ENCODE measurements around the gene TUBB3. TPM values are rescaled to one million over a fixed set of nuclear protein-coding genes. Genes with fewer than 3 reads are reported as not detected.

The TUBB3 gene
- total RNA-seq, 4 donors from 2014 or later: 5.3 to 11.8 (median 9.1) TPM

DNA sequence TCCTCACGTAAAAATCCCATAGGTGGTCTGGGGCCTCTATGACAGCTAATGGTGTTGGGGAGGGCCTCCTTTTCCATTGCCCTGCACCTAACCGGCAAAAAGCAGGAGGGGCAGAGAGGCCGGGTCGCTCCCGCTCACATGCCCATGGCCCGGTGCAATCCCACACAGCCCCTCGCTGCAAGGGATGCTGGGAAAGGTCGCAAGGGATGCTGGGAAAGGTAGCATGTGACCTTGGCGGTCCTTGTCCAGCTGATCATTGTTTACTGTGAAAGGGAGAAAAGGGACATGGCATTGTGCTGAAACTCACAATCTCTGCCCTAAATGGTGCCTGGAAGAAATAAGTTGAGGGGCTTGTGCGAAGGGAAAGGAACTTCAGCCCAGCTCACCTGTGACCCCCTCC, 35.5 kb downstream of the TUBB3 start:
- Histone ChIP-seq H3K4me1 (no peaks in the 10 kb centered on the region), H3K27ac (no peak overlapping the region), H3K36me3 (peaks cover 0 to 96% of the 10 kb centered on the region in 2 donors), H3K9me3 (no peaks in the 10 kb centered on the region), H3K4me3 (no peak overlapping the region), H3K27me3 (no peaks in the 10 kb centered on the region)
- 100% methylated on average over 1 of the region's 10 CpGs for WGBS, 2 donors (ENCODE audit: low coverage in 1 of 2)
- no peak for ATAC-seq
- no peak for TF ChIP-seq POLR2AphosphoS5 (IDR thresholded peaks at IDR 0.05)
- TF ChIP-seq EP300 (IDR thresholded peaks at IDR 0.05): no peak
- TF ChIP-seq CTCF (IDR thresholded peaks at IDR 0.05): no peak

- Histone ChIP-seq H3K4me1 (no peaks in the 10 kb centered on the region), H3K27ac (no peak overlapping the region), H3K27me3 (no peaks in the 10 kb centered on the region), H3K9me3 (no peaks in the 10 kb centered on the region), H3K4me3 (no peak overlapping the region), H3K36me3 (peaks cover 0 to 97% of the 10 kb centered on the region in 2 donors)
- TF ChIP-seq POLR2AphosphoS5 (IDR thresholded peaks at IDR 0.05) (no peak), POLR2A (IDR thresholded peaks at IDR 0.05) (no peak), EP300 (IDR thresholded peaks at IDR 0.05) (no peak), CTCF (IDR thresholded peaks at IDR 0.05) (no peak)
- ATAC-seq: no peak
- WGBS, 2 donors (ENCODE audit: low coverage in 1 of 2): 70% methylated on average over 2 to 4 of the region's 13 CpGs
These were observed 37.8 kb downstream of the TUBB3 start for GRCh38 chr16:89960966-89961365.

GRCh38 chr16:89961920-89962319, 38.8 kb downstream of the TUBB3 start:
- WGBS, 2 donors (ENCODE audit: low coverage in 1 of 2): no CpG with 5 or more reads among the region's 23 CpGs
- peaks cover 0 to 94% of the 10 kb centered on the region in 2 donors for H3K36me3 ChIP-seq

GRCh38 chr16:89962754-89963498, 39.8 kb downstream of the TUBB3 start:
- 95 to 100% methylated on average over 2 of the region's 26 CpGs for WGBS, 2 donors (ENCODE audit: low coverage in 1 of 2)
- no peaks in the 10 kb centered on the region for H3K9me3 ChIP-seq
- H3K27me3 ChIP-seq: no peaks in the 10 kb centered on the region
- peaks cover 0 to 93% of the 10 kb centered on the region in 2 donors for H3K36me3 ChIP-seq
- H3K4me3 ChIP-seq: no peak overlapping the region
- no peak overlapping the region for H3K27ac ChIP-seq
- ATAC-seq: no peak
- TF ChIP-seq POLR2AphosphoS5 (IDR thresholded peaks at IDR 0.05) (no peak), EP300 (IDR thresholded peaks at IDR 0.05) (no peak), CTCF (IDR thresholded peaks at IDR 0.05) (no peak), POLR2A (IDR thresholded peaks at IDR 0.05) (no peak)
- H3K4me1 ChIP-seq: no peaks in the 10 kb centered on the region

More at GRCh38 chr16:89961920-89962319, 38.8 kb downstream of the TUBB3 start:
- TF ChIP-seq POLR2A (IDR thresholded peaks at IDR 0.05): no peak
- no peak for TF ChIP-seq CTCF (IDR thresholded peaks at IDR 0.05)
- no peak for TF ChIP-seq EP300 (IDR thresholded peaks at IDR 0.05)
- TF ChIP-seq POLR2AphosphoS5 (IDR thresholded peaks at IDR 0.05): no peak
- H3K27me3 ChIP-seq: no peaks in the 10 kb centered on the region
- no peaks in the 10 kb centered on the region for H3K4me1 ChIP-seq
- H3K4me3 ChIP-seq: no peak overlapping the region
- no peak overlapping the region for H3K27ac ChIP-seq
- ATAC-seq: no peak
- no peaks in the 10 kb centered on the region for H3K9me3 ChIP-seq

DNA sequence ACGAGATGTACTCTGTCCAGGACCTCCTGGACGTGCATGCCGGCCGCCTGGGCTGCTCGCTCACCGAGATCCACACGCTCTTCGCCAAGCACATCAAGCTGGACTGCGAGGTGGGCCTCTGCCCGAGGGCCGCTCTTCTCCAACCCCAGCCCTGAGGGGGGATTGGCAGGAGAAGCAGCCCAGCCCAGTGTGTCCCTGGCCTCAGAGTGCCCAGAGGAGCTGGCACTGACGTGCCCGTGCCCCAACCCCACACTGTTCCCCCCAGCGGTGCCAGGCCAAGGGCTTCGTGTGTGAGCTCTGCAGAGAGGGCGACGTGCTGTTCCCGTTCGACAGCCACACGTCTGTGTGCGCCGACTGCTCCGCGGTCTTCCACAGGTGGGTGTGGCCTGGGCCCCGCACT, 41.1 kb downstream of the TUBB3 start:
- TF ChIP-seq EP300 (IDR thresholded peaks at IDR 0.05) (no peak), POLR2A (IDR thresholded peaks at IDR 0.05) (no peak), POLR2AphosphoS5 (IDR thresholded peaks at IDR 0.05) (no peak), CTCF (IDR thresholded peaks at IDR 0.05) (no peak)
- Histone ChIP-seq H3K4me1 (no peaks in the 10 kb centered on the region), H3K27me3 (no peaks in the 10 kb centered on the region), H3K9me3 (no peaks in the 10 kb centered on the region), H3K4me3 (no peak overlapping the region), H3K36me3 (peaks cover 0 to 84% of the 10 kb centered on the region in 2 donors), H3K27ac (no peak overlapping the region)
- no peak for ATAC-seq
- 70% methylated on average over 8 of the region's 25 CpGs; no CpG with 5 or more reads in 1 of the 2 donors for WGBS, 2 donors (ENCODE audit: low coverage in 1 of 2)

All from gastroesophageal sphincter (tissue), 4 donors.